ENCODE data around the gene LYPD5.

Gene LYPD5

GRCh38 chr19:43749898-43750297 lies 52.3 kb downstream of the LYPD5 start:
- no peak for DNase-seq

- no peak for DNase-seq
Observed at GRCh38 chr19:43749152-43749551, 53.1 kb downstream of the LYPD5 start.

GRCh38 chr19:43748685-43749084 lies 53.6 kb downstream of the LYPD5 start:
- no peak for DNase-seq

GRCh38 chr19:43748205-43748594 lies 54.0 kb downstream of the LYPD5 start:
- no peak for DNase-seq

- DNase-seq, result no peak
Observed at GRCh38 chr19:43747557-43748204, 54.6 kb downstream of the LYPD5 start.
